UCSD-AML1 (cell line): ENCODE results near the gene PCDHB12.

ENCODE experiments used
- DNase-seq: peaks from one replicate; lab custom pipeline; 2025; ENCODE audit not compliant: unreplicated experiment; lab: John Stamatoyannopoulos, UW

Gene PCDHB12

GRCh38 chr5:141260458-141261237 lies 52.1 kb downstream of the PCDHB12 start:
- DNase-seq = no peak

DNA sequence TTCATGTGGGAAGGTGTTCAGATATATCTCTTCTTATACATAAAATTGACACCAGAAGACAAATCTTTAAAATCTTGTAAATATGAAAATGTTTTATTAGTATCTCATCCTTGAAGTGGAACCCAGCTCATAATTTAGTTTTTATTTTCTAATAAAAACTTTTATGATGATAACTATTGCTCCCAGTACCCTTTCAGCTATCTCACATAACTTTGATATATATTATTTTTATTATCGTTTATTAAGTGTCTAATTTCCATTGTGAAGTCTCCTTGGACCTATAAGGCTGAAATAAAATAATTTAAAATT lies 52.7 kb downstream of the PCDHB12 start:
- no peak for DNase-seq
